Measurements from ENCODE around the gene FANCI.
A peak's percentile ranks its signal among the peaks of the same experiment; 100 is the strongest.

Gene FANCI

DNA sequence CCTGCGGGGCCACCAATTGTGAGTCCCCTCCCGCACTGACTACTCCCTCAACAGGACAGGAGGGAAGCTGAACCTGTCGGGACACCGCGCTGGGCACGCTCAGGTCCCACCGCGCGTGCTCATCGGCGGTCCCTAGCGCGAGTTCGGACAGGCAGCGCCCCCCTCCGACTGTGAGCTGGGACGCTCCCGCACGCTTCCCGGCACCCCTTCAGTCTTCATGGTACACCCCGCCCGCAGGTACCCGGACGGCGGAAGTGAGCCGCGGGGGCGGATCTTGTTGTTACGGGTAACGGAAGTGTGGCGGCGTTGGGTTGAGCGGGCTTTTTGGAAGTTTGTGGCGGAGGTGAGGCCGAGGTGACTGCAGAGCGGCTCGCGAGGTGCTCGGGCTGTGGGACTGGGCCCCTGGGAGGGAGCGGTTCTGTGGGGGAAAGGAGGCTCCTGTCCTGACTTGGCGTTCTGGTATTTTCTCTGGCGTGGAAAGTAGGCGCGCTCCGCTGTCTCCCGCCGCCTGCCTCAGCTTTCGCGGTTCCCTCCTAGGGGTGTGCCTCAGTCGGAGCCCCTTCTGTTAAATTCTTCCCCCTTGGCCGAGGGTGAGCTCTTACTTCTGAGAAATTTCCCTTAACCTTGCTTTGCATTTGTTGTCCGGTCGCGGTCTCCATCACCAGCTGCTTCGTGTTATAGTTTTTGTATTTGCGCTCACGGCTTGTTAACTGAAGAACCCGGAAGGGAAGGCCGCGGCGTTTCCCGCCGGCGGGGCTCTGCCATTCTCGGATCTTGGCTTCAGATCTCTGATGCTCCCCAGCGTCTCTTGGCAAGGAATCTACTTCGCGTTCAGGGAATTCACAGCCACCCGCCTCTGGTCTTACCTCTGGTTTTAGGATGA lies at the start of gene FANCI:
TSS of gene FANCI (plus strand) at position 289 of the 883 bp plus-strand sequence. CDS start 3,669 bp downstream, outside the sequence.
- H3K4me1 ChIP-seq (ENCODE audit: control insufficient read depth, insufficient read depth, low read length): peaks cover 13% of the 10 kb centered on the region
- peak within 1 kb of the TSS; percentile 83 for H3K9ac ChIP-seq (ENCODE audit: low read length)

GRCh38 chr15:89194608-89195007 lies 49.2 kb upstream of the FANCI start:
- Histone ChIP-seq H3K9me3 (ENCODE audit: control insufficient read depth, low read length) (no peaks in the 10 kb centered on the region), H3K9ac (ENCODE audit: low read length) (no peak overlapping the region), H3K4me3 (ENCODE audit: low read length) (no peak overlapping the region), H3K4me1 (ENCODE audit: control insufficient read depth, insufficient read depth, low read length) (peaks cover 11% of the 10 kb centered on the region), H3K36me3 (ENCODE audit: control insufficient read depth, insufficient read depth, low read length) (peaks cover 43% of the 10 kb centered on the region), H3K27me3 (ENCODE audit: control insufficient read depth, insufficient read depth, low read length) (no peaks in the 10 kb centered on the region)

More for the DNA sequence above, at the start of gene FANCI:
- Histone ChIP-seq H3K36me3 (ENCODE audit: control insufficient read depth, insufficient read depth, low read length) (no peaks in the 10 kb centered on the region), H3K27me3 (ENCODE audit: control insufficient read depth, insufficient read depth, low read length) (no peaks in the 10 kb centered on the region), H3K9me3 (ENCODE audit: control insufficient read depth, low read length) (no peaks in the 10 kb centered on the region), H3K4me3 (ENCODE audit: low read length) (peak within 1 kb of the TSS; percentile 97)

DNA sequence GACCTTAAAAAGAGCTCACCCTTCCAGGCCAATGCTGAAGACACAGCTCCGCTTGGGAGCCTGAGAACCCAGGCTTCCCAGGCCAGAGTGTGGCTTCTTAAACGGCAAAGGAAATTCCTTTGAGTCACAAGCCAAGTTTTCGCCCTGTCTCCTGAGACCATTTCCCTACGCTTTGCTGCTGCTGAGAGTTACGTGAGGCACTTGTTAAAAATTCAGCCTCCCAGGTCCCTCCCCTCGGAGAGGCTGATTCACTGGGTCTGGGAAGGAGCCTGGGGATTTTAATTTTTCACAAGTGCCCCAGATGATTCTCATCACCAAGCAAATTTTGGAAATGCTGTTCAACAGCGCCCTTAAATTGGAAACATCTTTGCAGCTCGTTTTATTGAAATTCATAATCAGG lies 47.9 kb upstream of the FANCI start:
- H3K36me3 ChIP-seq (ENCODE audit: control insufficient read depth, insufficient read depth, low read length): peaks cover 33% of the 10 kb centered on the region
- no peak overlapping the region for H3K4me3 ChIP-seq (ENCODE audit: low read length)
- H3K9ac ChIP-seq (ENCODE audit: low read length): no peak overlapping the region
- no peaks in the 10 kb centered on the region for H3K27me3 ChIP-seq (ENCODE audit: control insufficient read depth, insufficient read depth, low read length)
- no peaks in the 10 kb centered on the region for H3K9me3 ChIP-seq (ENCODE audit: control insufficient read depth, low read length)
- H3K4me1 ChIP-seq (ENCODE audit: control insufficient read depth, insufficient read depth, low read length): peaks cover 11% of the 10 kb centered on the region

DNA sequence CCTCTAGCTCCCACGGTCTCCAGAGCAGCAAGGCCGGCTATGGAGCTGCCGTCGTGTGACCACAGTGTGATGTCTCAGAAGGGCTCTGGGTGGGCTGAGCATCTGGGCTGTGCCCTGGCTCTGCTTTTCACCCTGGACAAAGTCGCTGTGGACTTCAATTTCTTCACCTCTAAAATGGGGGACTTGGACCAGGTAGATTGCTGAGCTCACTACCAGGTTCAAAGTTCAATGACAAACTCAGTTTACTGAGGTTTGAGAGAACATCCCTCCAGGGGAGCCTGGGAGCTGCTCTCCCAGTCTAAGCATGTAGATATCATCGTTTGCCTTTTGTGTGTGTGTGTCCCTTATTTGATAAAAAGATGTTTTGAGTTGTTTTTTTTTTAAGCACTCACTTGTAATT lies 47.5 kb upstream of the FANCI start:
- Histone ChIP-seq H3K9me3 (ENCODE audit: control insufficient read depth, low read length) (no peaks in the 10 kb centered on the region), H3K4me3 (ENCODE audit: low read length) (no peak overlapping the region), H3K27me3 (ENCODE audit: control insufficient read depth, insufficient read depth, low read length) (no peaks in the 10 kb centered on the region), H3K9ac (ENCODE audit: low read length) (no peak overlapping the region), H3K36me3 (ENCODE audit: control insufficient read depth, insufficient read depth, low read length) (peaks cover 30% of the 10 kb centered on the region), H3K4me1 (ENCODE audit: control insufficient read depth, insufficient read depth, low read length) (peaks cover 11% of the 10 kb centered on the region)

DNA sequence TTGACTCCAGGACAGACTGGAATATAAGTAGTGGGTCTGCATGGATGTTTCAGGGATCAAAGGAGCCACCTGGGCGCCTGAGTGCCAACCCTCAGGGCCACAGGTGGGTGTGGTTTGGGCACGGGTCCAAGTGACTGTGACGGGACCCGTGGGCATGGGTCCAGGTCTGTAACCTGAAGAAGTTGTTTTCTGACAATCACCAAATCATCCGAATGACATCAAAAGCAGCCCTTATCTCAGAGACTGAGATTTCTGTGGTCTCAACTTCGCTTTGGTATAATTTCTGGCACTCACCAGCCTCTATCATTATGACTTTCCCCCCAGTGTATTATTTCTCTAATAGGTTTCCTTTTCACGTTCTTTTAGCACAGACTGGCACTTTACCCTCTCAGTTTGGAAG lies 46.8 kb upstream of the FANCI start:
- Histone ChIP-seq H3K36me3 (ENCODE audit: control insufficient read depth, insufficient read depth, low read length) (peaks cover 27% of the 10 kb centered on the region), H3K4me3 (ENCODE audit: low read length) (no peak overlapping the region), H3K9ac (ENCODE audit: low read length) (no peak overlapping the region), H3K27me3 (ENCODE audit: control insufficient read depth, insufficient read depth, low read length) (no peaks in the 10 kb centered on the region), H3K4me1 (ENCODE audit: control insufficient read depth, insufficient read depth, low read length) (peaks cover 11% of the 10 kb centered on the region), H3K9me3 (ENCODE audit: control insufficient read depth, low read length) (no peaks in the 10 kb centered on the region)

- Histone ChIP-seq H3K36me3 (ENCODE audit: control insufficient read depth, insufficient read depth, low read length) (peaks cover 25% of the 10 kb centered on the region), H3K9me3 (ENCODE audit: control insufficient read depth, low read length) (no peaks in the 10 kb centered on the region), H3K4me3 (ENCODE audit: low read length) (no peak overlapping the region), H3K4me1 (ENCODE audit: control insufficient read depth, insufficient read depth, low read length) (peaks cover 11% of the 10 kb centered on the region), H3K9ac (ENCODE audit: low read length) (no peak overlapping the region), H3K27me3 (ENCODE audit: control insufficient read depth, insufficient read depth, low read length) (no peaks in the 10 kb centered on the region)
These were observed 46.2 kb upstream of the FANCI start for GRCh38 chr15:89197503-89197971.

DNA sequence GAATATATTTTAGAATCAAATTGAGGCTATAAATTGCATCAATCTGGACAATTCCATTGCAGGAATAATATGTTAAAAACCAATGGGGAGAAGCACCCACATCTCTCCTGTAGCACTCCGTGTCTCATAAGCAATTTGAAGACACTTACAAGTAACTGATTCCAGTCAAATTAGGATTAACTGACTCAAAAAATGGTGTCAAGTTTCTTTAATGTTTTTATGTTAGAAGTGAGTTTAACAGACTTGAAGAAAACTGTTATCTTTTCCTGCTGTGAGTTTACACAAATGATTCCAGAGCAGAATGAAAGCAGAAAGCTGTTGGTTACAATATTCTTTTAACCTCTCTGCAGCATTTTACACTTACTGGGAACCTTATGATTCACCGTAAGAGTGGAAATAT lies 45.6 kb upstream of the FANCI start:
- Histone ChIP-seq H3K36me3 (ENCODE audit: control insufficient read depth, insufficient read depth, low read length) (peaks cover 23% of the 10 kb centered on the region), H3K4me1 (ENCODE audit: control insufficient read depth, insufficient read depth, low read length) (peaks cover 11% of the 10 kb centered on the region), H3K9me3 (ENCODE audit: control insufficient read depth, low read length) (no peaks in the 10 kb centered on the region), H3K27me3 (ENCODE audit: control insufficient read depth, insufficient read depth, low read length) (no peaks in the 10 kb centered on the region), H3K9ac (ENCODE audit: low read length) (no peak overlapping the region), H3K4me3 (ENCODE audit: low read length) (no peak overlapping the region)

DNA sequence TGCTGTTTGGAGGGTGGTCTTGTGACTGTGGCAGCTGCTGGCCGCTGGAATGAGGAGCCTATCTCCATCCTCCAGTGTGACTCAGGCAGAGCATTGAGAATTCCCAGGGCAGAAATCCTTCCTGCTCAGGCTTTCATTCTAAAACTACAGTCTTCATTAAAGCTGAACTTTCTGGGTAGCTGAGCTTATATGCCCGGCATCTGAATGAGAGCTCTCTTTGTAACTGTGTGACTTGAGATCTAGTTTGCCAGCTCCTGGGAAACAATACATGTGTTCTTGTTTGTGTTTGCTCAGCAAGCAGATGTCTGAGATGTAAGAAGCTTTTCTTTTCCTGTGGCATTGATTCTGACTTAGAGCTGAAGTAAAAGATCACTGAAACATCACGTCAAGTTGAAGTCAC lies 44.8 kb upstream of the FANCI start:
- peaks cover 18% of the 10 kb centered on the region for H3K36me3 ChIP-seq (ENCODE audit: control insufficient read depth, insufficient read depth, low read length)
- H3K9me3 ChIP-seq (ENCODE audit: control insufficient read depth, low read length): no peaks in the 10 kb centered on the region
- H3K4me1 ChIP-seq (ENCODE audit: control insufficient read depth, insufficient read depth, low read length): peaks cover 11% of the 10 kb centered on the region
- no peaks in the 10 kb centered on the region for H3K27me3 ChIP-seq (ENCODE audit: control insufficient read depth, insufficient read depth, low read length)
- H3K4me3 ChIP-seq (ENCODE audit: low read length): no peak overlapping the region
- H3K9ac ChIP-seq (ENCODE audit: low read length): no peak overlapping the region

DNA sequence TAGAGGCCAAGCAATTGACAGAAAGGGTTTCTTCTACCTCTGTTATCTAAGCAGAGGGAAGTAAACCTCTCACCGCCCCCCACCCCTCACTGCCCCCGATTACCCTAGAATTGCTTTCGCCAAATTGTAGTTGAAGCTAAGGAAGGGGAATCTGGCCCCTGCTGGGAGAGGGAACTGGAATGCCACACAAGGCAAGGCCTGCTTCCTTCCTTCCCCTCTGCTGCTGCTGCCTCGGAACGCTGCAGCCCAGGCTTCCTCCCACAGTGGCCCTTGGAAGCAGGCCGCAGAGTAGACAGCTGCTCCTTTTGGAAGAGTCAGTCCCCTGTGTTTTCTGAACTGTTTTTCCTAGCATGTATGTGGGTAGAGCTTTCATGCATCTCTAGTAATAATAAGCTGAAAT lies 44.0 kb upstream of the FANCI start:
- Histone ChIP-seq H3K9me3 (ENCODE audit: control insufficient read depth, low read length) (no peaks in the 10 kb centered on the region), H3K36me3 (ENCODE audit: control insufficient read depth, insufficient read depth, low read length) (peaks cover 17% of the 10 kb centered on the region), H3K9ac (ENCODE audit: low read length) (no peak overlapping the region), H3K4me1 (ENCODE audit: control insufficient read depth, insufficient read depth, low read length) (peaks cover 11% of the 10 kb centered on the region), H3K27me3 (ENCODE audit: control insufficient read depth, insufficient read depth, low read length) (no peaks in the 10 kb centered on the region), H3K4me3 (ENCODE audit: low read length) (no peak overlapping the region)

- H3K4me1 ChIP-seq (ENCODE audit: control insufficient read depth, insufficient read depth, low read length): peaks cover 11% of the 10 kb centered on the region
- no peak overlapping the region for H3K9ac ChIP-seq (ENCODE audit: low read length)
- H3K36me3 ChIP-seq (ENCODE audit: control insufficient read depth, insufficient read depth, low read length): peaks cover 14% of the 10 kb centered on the region
- H3K4me3 ChIP-seq (ENCODE audit: low read length): no peak overlapping the region
- no peaks in the 10 kb centered on the region for H3K27me3 ChIP-seq (ENCODE audit: control insufficient read depth, insufficient read depth, low read length)
- H3K9me3 ChIP-seq (ENCODE audit: control insufficient read depth, low read length): no peaks in the 10 kb centered on the region
These were observed 43.6 kb upstream of the FANCI start for GRCh38 chr15:89200182-89200581.

DNA sequence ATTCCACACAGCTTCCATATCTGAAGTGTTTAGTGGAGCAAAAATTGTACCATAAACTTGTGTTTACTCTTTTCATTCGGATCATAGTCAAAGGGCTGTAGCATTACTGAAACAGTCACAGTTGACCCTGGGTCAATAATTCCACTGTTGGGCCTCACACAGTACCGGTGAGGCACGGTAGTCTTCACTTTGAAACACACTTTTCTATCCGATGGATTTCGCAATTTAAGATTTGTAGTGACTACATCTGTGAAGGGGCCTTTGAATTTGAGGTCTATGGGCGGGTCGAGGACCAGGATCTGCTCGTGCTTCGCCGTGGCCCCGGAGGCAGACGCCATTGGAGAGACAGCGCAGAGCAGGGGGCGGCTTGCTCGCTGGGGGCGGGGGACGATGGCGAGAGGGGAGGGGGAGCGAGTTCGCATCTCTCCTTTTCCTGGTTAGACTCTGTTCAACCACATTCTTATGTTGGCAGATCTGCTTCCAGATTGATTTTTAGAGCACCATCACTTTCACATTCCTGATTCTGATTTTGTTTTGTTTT lies 42.2 kb upstream of the FANCI start:
- no peaks in the 10 kb centered on the region for H3K27me3 ChIP-seq (ENCODE audit: control insufficient read depth, insufficient read depth, low read length)
- H3K4me3 ChIP-seq (ENCODE audit: low read length): no peak overlapping the region
- H3K4me1 ChIP-seq (ENCODE audit: control insufficient read depth, insufficient read depth, low read length): peaks cover 11% of the 10 kb centered on the region
- H3K9ac ChIP-seq (ENCODE audit: low read length): no peak overlapping the region
- peaks cover 14% of the 10 kb centered on the region for H3K36me3 ChIP-seq (ENCODE audit: control insufficient read depth, insufficient read depth, low read length)
- no peaks in the 10 kb centered on the region for H3K9me3 ChIP-seq (ENCODE audit: control insufficient read depth, low read length)

DNA sequence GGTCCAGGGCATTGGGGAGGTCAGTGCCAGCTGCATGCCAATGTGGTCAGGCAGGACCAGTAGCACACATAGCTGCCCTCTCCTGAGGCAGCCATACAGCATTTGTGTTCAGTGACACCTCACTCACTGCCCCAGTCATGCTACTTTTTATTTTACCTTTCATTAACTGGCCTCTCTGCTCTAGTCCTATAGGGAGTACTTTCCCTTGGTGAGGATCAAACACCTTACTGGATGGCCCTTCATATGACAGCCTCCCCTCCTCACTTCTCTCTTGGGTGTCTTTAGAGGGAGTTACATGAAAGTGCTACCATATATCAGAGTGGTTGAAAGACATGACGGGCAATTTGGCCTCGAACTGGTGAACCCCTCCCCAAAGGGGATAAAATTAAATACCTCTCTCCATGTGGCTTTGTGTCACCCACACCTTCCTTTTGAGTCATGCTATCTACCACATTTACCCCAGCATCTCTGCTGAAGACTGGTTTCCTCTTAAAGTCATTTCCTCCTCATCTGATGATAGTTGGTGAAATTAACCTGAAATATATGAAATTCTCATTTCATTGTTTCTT lies 40.0 kb upstream of the FANCI start:
- H3K4me3 ChIP-seq (ENCODE audit: low read length): no peak overlapping the region
- H3K9me3 ChIP-seq (ENCODE audit: control insufficient read depth, low read length): no peaks in the 10 kb centered on the region
- H3K27me3 ChIP-seq (ENCODE audit: control insufficient read depth, insufficient read depth, low read length): no peaks in the 10 kb centered on the region
- no peaks in the 10 kb centered on the region for H3K4me1 ChIP-seq (ENCODE audit: control insufficient read depth, insufficient read depth, low read length)
- peaks cover 9% of the 10 kb centered on the region for H3K36me3 ChIP-seq (ENCODE audit: control insufficient read depth, insufficient read depth, low read length)
- H3K9ac ChIP-seq (ENCODE audit: low read length): no peak overlapping the region
